BLaER1 treated with 17β-estradiol and CSF1 and Interleukin-3, amounts not matched to agents 10 nM and 100 nM (cell line): ENCODE measurements around the gene LIMK2.
"Not testable (repeated sequence)": the region's sequence is repeated elsewhere in the genome, so short reads cannot be mapped to it uniquely, and the experiment has no call there.

Experiments
- H3K27ac ChIP-seq, 11 experiments: shearing (Covaris generic); formaldehyde crosslinking; 2 replicates each; pipeline ENCODE4 v1.8.1; 2022
- H3K27me3 ChIP-seq, 11 experiments: shearing (Covaris generic); formaldehyde crosslinking; 2 replicates each; pipeline ENCODE4 v1.8.1; 2022
- H3K36me3 ChIP-seq, 11 experiments: shearing (Covaris generic); formaldehyde crosslinking; 2 replicates each; pipeline ENCODE4 v1.8.1; 2022
- H3K4me1 ChIP-seq, 10 experiments: shearing (Covaris generic); formaldehyde crosslinking; 2 replicates each; pipeline ENCODE4 v1.8.1; 2022
- H3K4me2 ChIP-seq, 11 experiments: shearing (Covaris generic); formaldehyde crosslinking; 2 replicates each; pipeline ENCODE4 v1.8.1; 2022
- H3K4me3 ChIP-seq, 10 experiments: shearing (Covaris generic); formaldehyde crosslinking; 2 replicates each; pipeline ENCODE4 v1.8.1; 2022
- H3K9ac ChIP-seq, 11 experiments: shearing (Covaris generic); formaldehyde crosslinking; 2 replicates each; pipeline ENCODE4 v1.8.1; 2022
- H3K9me3 ChIP-seq, 11 experiments: shearing (Covaris generic); formaldehyde crosslinking; replicated peaks in 1 of 11; 2 replicates each; pipeline ENCODE4 v1.8.1; 2022
- H4K20me1 ChIP-seq, 11 experiments: shearing (Covaris generic); formaldehyde crosslinking; 2 replicates each; pipeline ENCODE4 v1.8.1; 2022
- Cebpa-rat ChIP-seq, 11 experiments: shearing (Covaris generic); IDR thresholded peaks; 2 replicates each; pipeline ENCODE4 v1.8.1; 2022

LIMK2 gene

DNA sequence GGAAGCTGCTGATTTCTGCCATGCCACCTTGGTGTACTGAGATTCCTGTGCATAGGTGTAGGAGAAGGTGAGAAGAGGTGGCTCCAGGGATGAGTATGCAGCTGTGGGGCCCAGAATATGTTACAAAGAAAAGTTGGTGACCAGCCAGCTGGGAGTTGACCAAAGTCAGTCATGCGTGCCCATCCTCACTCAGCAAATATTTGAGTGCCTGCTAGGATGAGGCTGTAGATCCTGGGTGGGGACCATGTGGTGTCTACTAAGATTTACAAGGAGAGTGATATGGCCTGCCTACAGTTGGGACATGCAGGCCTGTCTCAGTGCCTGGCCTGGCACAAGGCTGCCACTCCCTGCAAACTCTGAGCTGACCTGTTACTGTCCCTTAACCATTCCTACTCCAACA, 32.8 kb upstream of the LIMK2 start:
- H3K27ac ChIP-seq: 0 out of 22 replicates have a peak overlapping the region, but pooled peaks of 1 of the 11 experiments have one; percentile 25

GRCh38 chr22:31184015-31184414, 28.1 kb upstream of the LIMK2 start:
- Histone ChIP-seq H3K4me2 (no peak overlapping the region), H3K9ac (no peak overlapping the region), H3K4me3 (no peak overlapping the region), H3K4me1 (peaks cover 0 to 8% (median 7%) of the 10 kb centered on the region in 10 experiments; a peak in 18 of 20 replicates), H3K36me3 (peaks cover 60 to 96% (median 75%) of the 10 kb centered on the region in 11 experiments), H4K20me1 (peaks cover 0 to 68% (median 8%) of the 10 kb centered on the region in 11 experiments; a peak in 14 of 22 replicates), H3K27ac (no peak overlapping the region), H3K27me3 (no peaks in the 10 kb centered on the region), H3K9me3 (peaks cover 13 to 42% (median 32%) of the 10 kb centered on the region in 11 experiments)
- TF ChIP-seq Cebpa-rat (IDR thresholded peaks at IDR 0.05): no peak

More for the DNA sequence above, 32.8 kb upstream of the LIMK2 start:
- Histone ChIP-seq H3K9me3 (peaks cover 13 to 33% (median 31%) of the 10 kb centered on the region in 11 experiments), H3K36me3 (peaks cover 49 to 96% (median 71%) of the 10 kb centered on the region in 11 experiments), H3K4me3 (no peak overlapping the region), H4K20me1 (peaks cover 0 to 74% (median 25%) of the 10 kb centered on the region in 11 experiments; a peak in 13 of 22 replicates), H3K9ac (no peak overlapping the region), H3K4me1 (peaks cover 0 to 24% (median 9%) of the 10 kb centered on the region in 10 experiments; a peak in 18 of 20 replicates), H3K27me3 (no peaks in the 10 kb centered on the region), H3K4me2 (peak overlapping the region in 7 of 11 experiments; percentile 3 to 64 (median 31); a peak in 12 of 22 replicates)
- TF ChIP-seq Cebpa-rat (IDR thresholded peaks at IDR 0.05): no peak

DNA sequence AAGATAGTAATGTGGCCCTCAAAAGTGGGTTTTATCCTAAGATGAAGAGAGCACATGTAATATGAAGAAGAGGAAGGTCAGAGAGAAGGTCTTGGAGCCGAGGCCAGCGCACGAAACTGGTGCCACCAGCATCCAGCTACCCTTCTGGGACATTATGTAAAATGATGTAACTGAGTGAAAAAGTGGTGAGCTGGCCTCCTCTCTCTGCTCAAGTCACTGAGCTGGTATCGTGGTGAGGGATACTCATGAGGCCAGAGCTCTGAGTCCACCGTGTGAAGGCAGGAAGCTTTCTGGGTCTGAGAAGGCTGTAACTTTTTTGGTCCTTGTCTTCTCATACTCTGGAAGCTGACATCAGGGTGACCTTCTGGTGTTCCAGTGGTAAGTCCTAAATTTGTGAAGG, 27.0 kb upstream of the LIMK2 start:
- Histone ChIP-seq H3K9ac (no peak overlapping the region), H3K36me3 (peaks cover 52 to 95% (median 77%) of the 10 kb centered on the region in 11 experiments), H3K9me3 (peaks cover 13 to 42% (median 32%) of the 10 kb centered on the region in 11 experiments), H3K4me3 (no peak overlapping the region), H3K27me3 (no peaks in the 10 kb centered on the region), H3K4me2 (no peak overlapping the region), H3K4me1 (no peaks in the 10 kb centered on the region), H4K20me1 (peaks cover 0 to 67% (median 7%) of the 10 kb centered on the region in 11 experiments; a peak in 10 of 22 replicates), H3K27ac (no peak overlapping the region)
- TF ChIP-seq Cebpa-rat (IDR thresholded peaks at IDR 0.05): no peak

DNA sequence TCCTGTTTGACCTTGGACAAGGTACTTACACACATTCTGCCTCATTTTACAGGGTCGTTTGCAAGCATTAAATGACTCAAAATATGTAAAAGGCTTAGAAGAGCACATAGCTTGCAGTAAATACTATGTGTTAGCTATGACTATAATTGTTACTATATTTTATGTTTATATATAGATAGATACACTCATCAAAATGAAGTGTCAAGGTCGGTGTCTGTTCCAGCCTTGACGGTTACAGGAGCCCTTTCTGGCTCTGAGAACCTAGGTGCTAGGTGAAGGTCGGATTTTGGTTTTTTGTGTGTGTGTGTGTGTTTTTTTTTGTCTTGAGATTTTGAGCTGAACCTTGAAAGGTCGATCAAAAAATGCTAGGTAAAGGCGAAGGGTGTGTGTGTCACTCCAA, 24.5 kb upstream of the LIMK2 start:
- Histone ChIP-seq H3K27me3 (no peaks in the 10 kb centered on the region), H3K4me3 (no peak overlapping the region)
- no peak for TF ChIP-seq Cebpa-rat (IDR thresholded peaks at IDR 0.05)

GRCh38 chr22:31192513-31192912, 19.6 kb upstream of the LIMK2 start:
- peak overlapping the region in 5 of 11 experiments; percentile 26 to 51 (median 49); a peak in 9 of 22 replicates for H3K27ac ChIP-seq
- peaks cover 0 to 15% (median 9%) of the 10 kb centered on the region in 10 experiments; a peak in 14 of 20 replicates for H3K4me1 ChIP-seq
- no peaks in the 10 kb centered on the region for H3K9me3 ChIP-seq
- peak overlapping the region in 5 of 11 experiments; percentile 9 to 52 (median 30); a peak in 5 of 22 replicates for H3K9ac ChIP-seq
- peak overlapping the region in 8 of 11 experiments; percentile 14 to 54 (median 28); a peak in 14 of 22 replicates for H3K4me2 ChIP-seq
- no peak; a peak in 1 of 22 replicates for TF ChIP-seq Cebpa-rat (IDR thresholded peaks at IDR 0.05)
- H3K4me3 ChIP-seq: no peak overlapping the region
- H3K27me3 ChIP-seq: no peaks in the 10 kb centered on the region
- peaks cover 66 to 98% (median 80%) of the 10 kb centered on the region in 11 experiments for H3K36me3 ChIP-seq
- H4K20me1 ChIP-seq: peaks cover 0 to 79% (median 4%) of the 10 kb centered on the region in 11 experiments; a peak in 7 of 22 replicates

More for the DNA sequence above, 24.5 kb upstream of the LIMK2 start:
- Histone ChIP-seq H3K27ac (no peak overlapping the region), H3K9ac (no peak overlapping the region), H3K9me3 (peaks cover 5 to 26% (median 18%) of the 10 kb centered on the region in 11 experiments; a peak in 20 of 22 replicates), H4K20me1 (peaks cover 0 to 81% (median 13%) of the 10 kb centered on the region in 11 experiments; a peak in 9 of 22 replicates), H3K4me2 (no peak overlapping the region), H3K4me1 (peaks cover 0 to 13% (median 8%) of the 10 kb centered on the region in 10 experiments; a peak in 14 of 20 replicates), H3K36me3 (peaks cover 50 to 98% (median 78%) of the 10 kb centered on the region in 11 experiments)

DNA sequence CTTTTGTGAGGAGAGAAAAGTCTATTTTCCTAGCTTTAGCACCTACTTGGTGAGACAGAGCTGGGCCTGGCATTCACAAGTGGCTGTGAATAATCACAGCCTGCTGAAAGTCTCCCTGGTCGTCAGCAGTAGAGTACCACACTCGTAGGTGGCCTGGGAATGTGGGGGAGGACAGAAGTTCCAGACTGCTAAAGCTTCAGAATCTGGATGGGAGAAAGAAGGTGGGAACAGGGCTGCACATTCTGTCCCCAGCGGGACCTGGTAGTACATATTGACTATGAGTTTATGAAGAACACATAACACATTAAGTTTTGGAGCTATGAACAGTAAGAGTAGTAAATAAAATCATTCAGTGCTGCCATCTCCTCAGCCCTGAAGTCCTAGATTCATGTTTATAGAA, 19.0 kb upstream of the LIMK2 start:
- no peak for TF ChIP-seq Cebpa-rat (IDR thresholded peaks at IDR 0.05)
- Histone ChIP-seq H3K27ac (peak overlapping the region in 5 of 11 experiments; percentile 8 to 51 (median 49); a peak in 8 of 22 replicates), H3K4me3 (no peak overlapping the region), H3K27me3 (no peaks in the 10 kb centered on the region), H3K36me3 (peaks cover 64 to 98% (median 81%) of the 10 kb centered on the region in 11 experiments), H4K20me1 (peaks cover 0 to 73% (median 0%) of the 10 kb centered on the region in 11 experiments; a peak in 6 of 22 replicates), H3K9ac (no peak overlapping the region; a peak in 1 of 22 replicates), H3K4me1 (peaks cover 0 to 15% (median 9%) of the 10 kb centered on the region in 10 experiments; a peak in 14 of 20 replicates), H3K9me3 (no peaks in the 10 kb centered on the region), H3K4me2 (no peak overlapping the region)

- Histone ChIP-seq H3K4me1 (peaks cover 0 to 15% (median 9%) of the 10 kb centered on the region in 10 experiments; a peak in 14 of 20 replicates), H4K20me1 (peaks cover 0 to 63% (median 0%) of the 10 kb centered on the region in 11 experiments; a peak in 5 of 22 replicates), H3K36me3 (peaks cover 66 to 100% (median 85%) of the 10 kb centered on the region in 11 experiments)
- H3K9ac ChIP-seq, H3K4me2 ChIP-seq, H3K27ac ChIP-seq, H3K4me3 ChIP-seq, H3K27me3 ChIP-seq, H3K9me3 ChIP-seq: not testable (repeated sequence)
Observed at GRCh38 chr22:31194681-31195080, 17.4 kb upstream of the LIMK2 start.

DNA sequence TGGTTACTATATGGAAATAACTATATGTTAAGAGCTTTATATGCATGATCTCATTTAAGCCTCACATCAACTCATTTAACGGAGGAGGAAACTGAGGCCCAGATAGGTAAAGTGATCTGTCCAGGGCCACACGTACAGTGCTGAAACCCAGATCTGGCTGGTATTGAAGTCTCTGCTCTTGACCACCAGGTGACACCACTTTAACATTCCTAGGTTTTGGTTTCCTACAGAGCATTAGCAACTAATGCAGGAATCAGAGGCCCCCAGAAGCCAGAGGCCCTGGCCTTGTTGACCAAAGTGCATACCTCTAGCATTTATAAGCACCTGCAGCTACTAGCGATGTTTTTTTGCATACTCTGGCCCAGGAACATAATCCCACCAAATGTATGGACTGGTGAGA, 12.9 kb upstream of the LIMK2 start:
- H3K4me1 ChIP-seq: peaks cover 0 to 15% (median under 1%) of the 10 kb centered on the region in 10 experiments; a peak in 8 of 20 replicates
- no peak overlapping the region for H3K4me3 ChIP-seq
- H3K9ac ChIP-seq: no peak overlapping the region
- H3K4me2 ChIP-seq: no peak overlapping the region
- H3K36me3 ChIP-seq: peaks cover 66 to 98% (median 81%) of the 10 kb centered on the region in 11 experiments
- H3K9me3 ChIP-seq: no peaks in the 10 kb centered on the region
- TF ChIP-seq Cebpa-rat (IDR thresholded peaks at IDR 0.05): no peak
- no peak overlapping the region for H3K27ac ChIP-seq
- no peaks in the 10 kb centered on the region for H3K27me3 ChIP-seq
- peaks cover 0 to 24% (median 0%) of the 10 kb centered on the region in 11 experiments; a peak in 3 of 22 replicates for H4K20me1 ChIP-seq

DNA sequence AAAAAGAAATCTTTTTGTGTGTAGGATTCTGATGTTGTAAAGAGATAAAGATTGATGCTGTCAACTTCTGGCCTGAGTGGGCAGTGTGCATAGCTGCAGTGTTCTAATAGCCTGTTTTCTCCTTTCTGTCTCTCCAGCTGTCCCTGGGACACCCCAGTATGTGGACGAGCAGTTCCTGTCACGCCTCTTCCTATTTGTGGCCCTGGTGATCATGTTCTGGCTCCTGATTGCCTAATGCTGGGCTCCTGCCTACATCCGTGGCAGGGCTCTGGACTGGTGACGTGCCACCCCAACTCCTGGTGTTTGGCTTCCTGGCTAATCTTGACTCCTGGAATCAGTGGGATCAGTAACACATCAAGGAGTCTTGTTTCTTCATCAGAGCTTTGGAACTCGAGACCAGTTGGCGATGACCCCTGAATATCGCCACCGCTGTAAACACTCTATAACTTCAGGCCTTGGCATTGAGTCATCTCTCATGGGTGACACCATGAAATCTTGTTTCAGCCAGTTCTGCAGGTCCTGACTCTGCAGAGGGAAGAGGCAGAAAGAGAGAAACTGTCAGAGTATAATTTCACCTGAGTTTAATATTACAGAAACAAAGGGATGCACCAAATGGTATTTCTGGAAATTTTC, 7.6 kb upstream of the LIMK2 start:
- H3K27me3 ChIP-seq, H4K20me1 ChIP-seq, H3K9ac ChIP-seq, H3K4me3 ChIP-seq, H3K9me3 ChIP-seq: not testable (repeated sequence)
- Histone ChIP-seq H3K4me2 (peak overlapping the region in 3 of 11 experiments; percentile 37 to 44 (median 37); a peak in 4 of 22 replicates), H3K4me1 (peaks cover 0 to 43% (median 6%) of the 10 kb centered on the region in 10 experiments; a peak in 14 of 20 replicates), H3K36me3 (peaks cover 23 to 81% (median 41%) of the 10 kb centered on the region in 11 experiments), H3K27ac (0 out of 22 replicates have a peak overlapping the region, but pooled peaks of 1 of the 11 experiments have one; percentile 6)

- Histone ChIP-seq H3K4me2 (peak overlapping the region in 1 of 11 experiments; percentile 44; a peak in 2 of 22 replicates), H3K4me1 (peaks cover 6 to 49% (median 12%) of the 10 kb centered on the region in 10 experiments), H3K36me3 (peaks cover 17 to 75% (median 35%) of the 10 kb centered on the region in 11 experiments)
- not testable (repeated sequence) for H3K9me3 ChIP-seq, H3K27me3 ChIP-seq, H3K27ac ChIP-seq, H4K20me1 ChIP-seq, H3K9ac ChIP-seq, H3K4me3 ChIP-seq
Observed at GRCh38 chr22:31205059-31205458, 7.0 kb upstream of the LIMK2 start.

- H3K4me1 ChIP-seq: peaks cover 20 to 63% (median 26%) of the 10 kb centered on the region in 10 experiments
- H3K4me2 ChIP-seq, H3K27ac ChIP-seq, H3K27me3 ChIP-seq, H3K9me3 ChIP-seq, H3K4me3 ChIP-seq, H3K9ac ChIP-seq, H4K20me1 ChIP-seq: not testable (repeated sequence)
- H3K36me3 ChIP-seq: peaks cover 9 to 61% (median 24%) of the 10 kb centered on the region in 11 experiments
Observed at GRCh38 chr22:31206460-31206859, 5.6 kb upstream of the LIMK2 start.
